Measurements from ENCODE around the gene SLC7A8.

SLC7A8 gene

DNA sequence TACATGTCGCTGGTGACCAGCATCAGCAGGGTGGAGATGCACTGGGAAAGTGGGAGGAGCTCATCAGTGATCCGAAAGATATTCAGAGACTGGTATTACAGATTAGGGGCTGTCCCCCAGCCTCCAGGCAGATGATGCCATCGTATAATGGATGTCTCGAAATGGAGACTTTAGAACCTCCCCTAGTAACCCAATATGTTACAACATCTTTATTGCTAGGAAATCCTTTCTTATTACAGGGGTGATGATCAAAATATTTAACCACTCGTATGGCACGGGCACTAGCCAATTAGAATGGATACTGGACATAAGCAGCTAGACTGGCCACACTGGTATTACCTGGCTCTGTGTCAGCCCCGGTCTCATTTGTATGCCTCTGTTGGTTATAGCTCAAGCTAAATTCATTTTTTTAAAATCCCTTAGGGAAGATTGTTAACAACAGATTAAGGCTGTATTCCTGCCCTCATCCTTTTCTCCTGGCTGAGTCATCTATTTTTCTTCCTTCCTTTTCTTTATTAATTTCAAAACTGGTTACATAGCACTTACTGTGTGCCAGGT, 53.6 kb downstream of the SLC7A8 start:
- H3K27me3 ChIP-seq (ENCODE audit: insufficient read depth, poor library complexity, severe bottlenecking) = no peaks in the 10 kb centered on the region
- TF ChIP-seq GABPA (IDR thresholded peaks at IDR 0.05; ENCODE audit: low read depth) = no peak
- no peak for TF ChIP-seq SPI1 (IDR thresholded peaks at IDR 0.05; ENCODE audit: borderline replicate concordance, low read depth)
- TF ChIP-seq, protein P1, sequence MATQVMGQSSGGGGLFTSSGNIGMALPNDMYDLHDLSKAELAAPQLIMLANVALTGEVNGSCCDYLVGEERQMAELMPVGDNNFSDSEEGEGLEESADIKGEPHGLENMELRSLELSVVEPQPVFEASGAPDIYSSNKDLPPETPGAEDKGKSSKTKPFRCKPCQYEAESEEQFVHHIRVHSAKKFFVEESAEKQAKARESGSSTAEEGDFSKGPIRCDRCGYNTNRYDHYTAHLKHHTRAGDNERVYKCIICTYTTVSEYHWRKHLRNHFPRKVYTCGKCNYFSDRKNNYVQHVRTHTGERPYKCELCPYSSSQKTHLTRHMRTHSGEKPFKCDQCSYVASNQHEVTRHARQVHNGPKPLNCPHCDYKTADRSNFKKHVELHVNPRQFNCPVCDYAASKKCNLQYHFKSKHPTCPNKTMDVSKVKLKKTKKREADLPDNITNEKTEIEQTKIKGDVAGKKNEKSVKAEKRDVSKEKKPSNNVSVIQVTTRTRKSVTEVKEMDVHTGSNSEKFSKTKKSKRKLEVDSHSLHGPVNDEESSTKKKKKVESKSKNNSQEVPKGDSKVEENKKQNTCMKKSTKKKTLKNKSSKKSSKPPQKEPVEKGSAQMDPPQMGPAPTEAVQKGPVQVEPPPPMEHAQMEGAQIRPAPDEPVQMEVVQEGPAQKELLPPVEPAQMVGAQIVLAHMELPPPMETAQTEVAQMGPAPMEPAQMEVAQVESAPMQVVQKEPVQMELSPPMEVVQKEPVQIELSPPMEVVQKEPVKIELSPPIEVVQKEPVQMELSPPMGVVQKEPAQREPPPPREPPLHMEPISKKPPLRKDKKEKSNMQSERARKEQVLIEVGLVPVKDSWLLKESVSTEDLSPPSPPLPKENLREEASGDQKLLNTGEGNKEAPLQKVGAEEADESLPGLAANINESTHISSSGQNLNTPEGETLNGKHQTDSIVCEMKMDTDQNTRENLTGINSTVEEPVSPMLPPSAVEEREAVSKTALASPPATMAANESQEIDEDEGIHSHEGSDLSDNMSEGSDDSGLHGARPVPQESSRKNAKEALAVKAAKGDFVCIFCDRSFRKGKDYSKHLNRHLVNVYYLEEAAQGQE (IDR thresholded peaks at IDR 0.05; ENCODE audit: insufficient replicate concordance, low read depth) = no peak
- TF ChIP-seq, protein P2, sequence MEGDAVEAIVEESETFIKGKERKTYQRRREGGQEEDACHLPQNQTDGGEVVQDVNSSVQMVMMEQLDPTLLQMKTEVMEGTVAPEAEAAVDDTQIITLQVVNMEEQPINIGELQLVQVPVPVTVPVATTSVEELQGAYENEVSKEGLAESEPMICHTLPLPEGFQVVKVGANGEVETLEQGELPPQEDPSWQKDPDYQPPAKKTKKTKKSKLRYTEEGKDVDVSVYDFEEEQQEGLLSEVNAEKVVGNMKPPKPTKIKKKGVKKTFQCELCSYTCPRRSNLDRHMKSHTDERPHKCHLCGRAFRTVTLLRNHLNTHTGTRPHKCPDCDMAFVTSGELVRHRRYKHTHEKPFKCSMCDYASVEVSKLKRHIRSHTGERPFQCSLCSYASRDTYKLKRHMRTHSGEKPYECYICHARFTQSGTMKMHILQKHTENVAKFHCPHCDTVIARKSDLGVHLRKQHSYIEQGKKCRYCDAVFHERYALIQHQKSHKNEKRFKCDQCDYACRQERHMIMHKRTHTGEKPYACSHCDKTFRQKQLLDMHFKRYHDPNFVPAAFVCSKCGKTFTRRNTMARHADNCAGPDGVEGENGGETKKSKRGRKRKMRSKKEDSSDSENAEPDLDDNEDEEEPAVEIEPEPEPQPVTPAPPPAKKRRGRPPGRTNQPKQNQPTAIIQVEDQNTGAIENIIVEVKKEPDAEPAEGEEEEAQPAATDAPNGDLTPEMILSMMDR (IDR thresholded peaks at IDR 0.05; ENCODE audit: insufficient read depth, low read length) = no peak
- no peak for TF ChIP-seq POLR2AphosphoS5 (IDR thresholded peaks at IDR 0.05; ENCODE audit: low read depth)
- no peak overlapping the region for H3K4me3 ChIP-seq (replicated peaks; ENCODE audit: insufficient read depth, low read length)
- H3K27ac ChIP-seq (replicated peaks) = peak overlapping the region; percentile 58
- no peak for DNase-seq (ENCODE audit: low read depth in 1 of 2, low spot score in 1 of 2)

DNA sequence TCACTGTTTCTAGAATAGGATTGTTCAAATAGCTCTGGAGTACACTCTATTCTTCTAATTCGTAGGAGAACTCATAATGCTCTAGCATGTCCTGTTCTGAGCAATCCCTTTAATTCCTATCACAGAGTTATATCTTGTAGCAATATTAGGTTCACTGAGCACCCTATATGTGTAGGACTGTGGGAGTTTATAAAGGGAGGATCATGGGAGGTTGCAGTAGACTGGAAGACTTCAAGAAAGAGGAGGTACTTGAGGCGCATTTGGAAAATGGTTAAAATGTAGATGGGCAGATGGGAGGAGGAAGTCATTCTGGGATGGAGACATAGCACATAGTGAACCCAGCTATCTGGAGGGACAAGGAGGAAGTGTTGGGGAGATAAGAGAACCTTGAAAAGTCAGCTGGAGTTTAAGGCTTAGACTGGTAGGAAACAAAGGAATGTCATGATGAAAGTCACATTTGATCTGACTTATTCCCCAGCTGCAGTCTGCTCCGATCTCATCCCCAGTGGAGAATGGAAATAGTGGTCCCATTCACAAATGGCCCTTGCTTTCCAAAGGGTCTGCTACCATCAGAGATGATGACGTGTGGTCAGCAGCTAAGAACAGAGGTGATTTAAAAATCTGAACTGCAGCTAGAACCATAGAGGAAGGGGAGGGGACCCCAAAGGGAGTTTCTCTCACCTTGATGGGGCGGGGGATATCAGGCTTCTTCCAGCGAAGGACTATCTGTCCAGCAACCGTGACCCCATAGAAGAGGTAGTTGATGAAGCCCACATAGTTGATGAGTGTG, 54.3 kb downstream of the SLC7A8 start:
- TF ChIP-seq GABPA (IDR thresholded peaks at IDR 0.05; ENCODE audit: low read depth) = no peak
- TF ChIP-seq, protein P2 (IDR thresholded peaks at IDR 0.05; ENCODE audit: insufficient read depth, low read length) = no peak
- TF ChIP-seq, protein P1 (IDR thresholded peaks at IDR 0.05; ENCODE audit: insufficient replicate concordance, low read depth) = no peak
- TF ChIP-seq SPI1 (IDR thresholded peaks at IDR 0.05; ENCODE audit: borderline replicate concordance, low read depth) = peak; percentile 85
- TF ChIP-seq POLR2AphosphoS5 (IDR thresholded peaks at IDR 0.05; ENCODE audit: low read depth) = no peak
- Histone ChIP-seq H3K27ac (replicated peaks) (peak overlapping the region; percentile 24; the same call in 1 of the 2 replicates), H3K4me3 (replicated peaks; ENCODE audit: insufficient read depth, low read length) (no peak overlapping the region), H3K27me3 (ENCODE audit: insufficient read depth, poor library complexity, severe bottlenecking) (no peaks in the 10 kb centered on the region)
- DNase-seq (ENCODE audit: low read depth in 1 of 2, low spot score in 1 of 2) = peak in 1 of 2 experiments; percentile 59

DNA sequence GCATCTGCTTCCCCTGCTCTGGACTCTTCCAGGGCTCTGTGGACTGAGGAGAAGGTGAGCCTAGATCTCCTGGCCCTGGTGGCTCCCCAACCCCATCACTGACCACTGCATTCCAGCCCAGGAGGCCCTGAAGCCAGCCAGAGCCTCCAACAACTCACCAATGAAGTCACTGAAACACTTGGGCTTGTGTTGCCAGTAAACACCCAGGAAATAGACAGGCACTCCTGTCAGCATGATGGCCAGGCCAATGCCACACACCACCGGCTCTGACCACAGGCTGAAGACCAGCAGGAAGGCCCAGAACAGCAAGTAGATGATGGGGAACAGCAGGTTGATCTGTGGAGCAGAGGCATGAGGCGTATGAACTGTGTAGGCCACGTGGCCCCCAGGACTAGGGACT, 55.6 kb downstream of the SLC7A8 start:
- Histone ChIP-seq H3K27me3 (ENCODE audit: insufficient read depth, poor library complexity, severe bottlenecking) (no peaks in the 10 kb centered on the region), H3K27ac (replicated peaks) (no peak overlapping the region), H3K4me3 (replicated peaks; ENCODE audit: insufficient read depth, low read length) (no peak overlapping the region)
- no peak for TF ChIP-seq POLR2AphosphoS5 (IDR thresholded peaks at IDR 0.05; ENCODE audit: low read depth)
- TF ChIP-seq GABPA (IDR thresholded peaks at IDR 0.05; ENCODE audit: low read depth) = no peak
- TF ChIP-seq SPI1 (IDR thresholded peaks at IDR 0.05; ENCODE audit: borderline replicate concordance, low read depth) = no peak
- no peak for DNase-seq (ENCODE audit: low read depth in 1 of 2, low spot score in 1 of 2)

DNA sequence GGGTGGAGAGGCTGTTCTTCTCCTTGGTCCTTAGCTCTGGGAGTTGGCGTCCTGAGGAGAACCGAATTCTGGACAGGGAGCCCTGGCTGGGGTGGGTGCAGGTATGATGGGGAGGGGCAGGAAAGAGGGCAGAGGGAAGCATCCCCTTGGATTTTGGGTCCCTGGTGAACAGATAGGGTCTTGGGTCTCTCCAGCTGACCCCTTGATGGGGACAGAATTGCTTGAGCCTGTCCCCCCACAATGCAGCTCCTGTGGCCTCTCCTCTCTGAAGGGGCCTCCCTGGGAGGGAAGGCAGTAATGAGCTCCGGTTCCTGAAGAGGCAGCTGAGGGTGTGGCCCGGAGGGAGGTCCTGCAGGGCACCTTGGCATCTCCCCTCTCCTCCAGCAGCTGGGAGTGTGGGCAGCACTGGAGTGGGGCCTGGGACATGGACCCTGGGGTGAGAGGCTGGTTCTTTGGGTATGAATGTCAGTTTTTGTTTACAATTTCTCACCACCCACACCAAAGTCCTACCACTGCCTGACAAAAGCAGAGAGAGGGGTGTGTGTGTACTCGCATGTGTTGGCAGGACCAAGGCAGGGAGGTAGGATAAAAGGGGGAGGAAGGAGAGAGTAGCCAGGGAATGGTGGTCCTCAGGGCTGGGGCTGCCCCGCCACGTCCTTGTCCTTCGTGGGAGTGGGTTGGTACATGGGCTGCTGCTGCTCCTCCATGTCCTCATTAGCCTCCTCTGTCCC, 56.7 kb downstream of the SLC7A8 start:
- Histone ChIP-seq H3K27me3 (ENCODE audit: insufficient read depth, poor library complexity, severe bottlenecking) (no peaks in the 10 kb centered on the region), H3K27ac (replicated peaks) (no peak overlapping the region), H3K4me3 (replicated peaks; ENCODE audit: insufficient read depth, low read length) (no peak overlapping the region)
- DNase-seq (ENCODE audit: low read depth in 1 of 2, low spot score in 1 of 2) = no peak
- TF ChIP-seq, protein P1 (IDR thresholded peaks at IDR 0.05; ENCODE audit: insufficient replicate concordance, low read depth) = no peak
- TF ChIP-seq GABPA (IDR thresholded peaks at IDR 0.05; ENCODE audit: low read depth) = no peak
- no peak for TF ChIP-seq SPI1 (IDR thresholded peaks at IDR 0.05; ENCODE audit: borderline replicate concordance, low read depth)
- no peak for TF ChIP-seq POLR2AphosphoS5 (IDR thresholded peaks at IDR 0.05; ENCODE audit: low read depth)
- TF ChIP-seq, protein P2 (IDR thresholded peaks at IDR 0.05; ENCODE audit: insufficient read depth, low read length) = no peak
